Right atrium auricular region (tissue), 2 donors: ENCODE measurements around the gene SLU7. TPM values are rescaled to one million over a fixed set of nuclear protein-coding genes. Genes with fewer than 3 reads are reported as not detected.

ENCODE experiments used
- DNase-seq: peaks from one replicate; pipeline ENCODE4 v3.0.0-alpha.2; 2019; ENCODE audit warnings: low spot score
- H3K27ac ChIP-seq, 2 donors: fragments of 200-600 bp; sonication (generic); 1 replicate in 1 of 2; 2 replicates in 1 of 2; pipeline ENCODE4 v1.5.1; 2016 to 2019
- H3K27me3 ChIP-seq, 2 donors: fragments of 200-600 bp; sonication (generic); one replicate each; pipeline versions ENCODE4 v1.5.1 to v1.6.0; 2017 to 2019
- H3K36me3 ChIP-seq: fragments of 200-600 bp; sonication (generic); one replicate; pipeline ENCODE4 v1.5.1; 2016
- H3K4me1 ChIP-seq, 2 donors: fragments of 200-600 bp; sonication (generic); one replicate each; pipeline versions ENCODE4 v1.5.1 to v1.6.0; 2017 to 2019
- H3K4me3 ChIP-seq, 2 donors: fragments of 200-600 bp; sonication (generic); 1 replicate in 1 of 2; 2 replicates in 1 of 2; pipeline ENCODE4 v1.5.1; 2017 to 2019; ENCODE audit warnings: mild to moderate bottlenecking in 1 of 2, moderate library complexity in 1 of 2
- H3K9me3 ChIP-seq, 2 donors: fragments of 200-600 bp; sonication (generic); one replicate each; pipeline ENCODE4 v1.5.1; 2019
- CTCF ChIP-seq, 2 donors: fragments of 200-600 bp; sonication (generic); IDR thresholded peaks; one replicate each; pipeline ENCODE4 v1.5.1; 2019; ENCODE audit warnings: antibody characterized with exemption in 2 of 2
- total RNA-seq, 2 donors: library from RNA; depleted of rRNA; stranded (reverse); fragments of >200 nt; gene quantifications; one replicate each; pipeline ENCODE4 v1.1.0, GENCODE V29; 2016

Gene SLU7
- total RNA-seq, 2 donors from 2014 or later: 55.0 to 55.2 TPM

- Histone ChIP-seq H3K36me3 (no peaks in the 10 kb centered on the region), H3K27ac (no peak overlapping the region), H3K4me1 (peaks cover 0 to 32% of the 10 kb centered on the region in 2 donors), H3K27me3 (no peaks in the 10 kb centered on the region), H3K9me3 (no peaks in the 10 kb centered on the region), H3K4me3 (no peak overlapping the region)
- DNase-seq: no peak
- no peak for TF ChIP-seq CTCF (IDR thresholded peaks at IDR 0.05)
Observed at GRCh38 chr5:160420331-160420610, 1.4 kb upstream of the SLU7 start.

- DNase-seq: no peak
- H3K27me3 ChIP-seq: no peaks in the 10 kb centered on the region
- H3K36me3 ChIP-seq: peaks cover 2% of the 10 kb centered on the region
- peaks cover 0 to 32% of the 10 kb centered on the region in 2 donors for H3K4me1 ChIP-seq
- peak overlapping the region; percentile 76 to 83 for H3K4me3 ChIP-seq
- H3K9me3 ChIP-seq: no peaks in the 10 kb centered on the region
- H3K27ac ChIP-seq: peak overlapping the region; percentile 90 to 91
- no peak for TF ChIP-seq CTCF (IDR thresholded peaks at IDR 0.05)
Observed at GRCh38 chr5:160419458-160420330, 813 bp upstream of the SLU7 start.

GRCh38 chr5:160399402-160400353 lies 19.2 kb downstream of the SLU7 start, which contains the start of gene FAM200C:
FAM200C (minus strand) TSS chr5:160400054; CDS start chr5:160395490, 4,564 bp downstream.
- H3K4me1 ChIP-seq: peaks cover 0 to 24% of the 10 kb centered on the region in 2 donors
- peak within 1 kb of the TSS; percentile 87 to 93 for H3K27ac ChIP-seq
- H3K27me3 ChIP-seq: no peaks in the 10 kb centered on the region
- H3K36me3 ChIP-seq: peaks cover 32% of the 10 kb centered on the region
- peak; percentile 87 for DNase-seq
- peak in 1 of 2 donors; percentile 14 for TF ChIP-seq CTCF (IDR thresholded peaks at IDR 0.05)
- peak within 1 kb of the TSS; percentile 73 to 84 for H3K4me3 ChIP-seq
- no peaks in the 10 kb centered on the region for H3K9me3 ChIP-seq

GRCh38 chr5:160398806-160399205 lies 20.1 kb downstream of the SLU7 start:
- Histone ChIP-seq H3K4me1 (peaks cover 0 to 30% of the 10 kb centered on the region in 2 donors), H3K9me3 (no peaks in the 10 kb centered on the region), H3K4me3 (peak overlapping the region; percentile 73 to 84), H3K27ac (peak overlapping the region in 1 of 2 donors; percentile 87), H3K36me3 (peaks cover 23% of the 10 kb centered on the region), H3K27me3 (no peaks in the 10 kb centered on the region)
- TF ChIP-seq CTCF (IDR thresholded peaks at IDR 0.05): no peak
- DNase-seq: no peak

- peaks cover 10% of the 10 kb centered on the region for H3K36me3 ChIP-seq
- no peak for TF ChIP-seq CTCF (IDR thresholded peaks at IDR 0.05)
- H3K9me3 ChIP-seq: no peaks in the 10 kb centered on the region
- H3K4me1 ChIP-seq: peaks cover 0 to 31% of the 10 kb centered on the region in 2 donors
- H3K27ac ChIP-seq: no peak overlapping the region
- no peaks in the 10 kb centered on the region for H3K27me3 ChIP-seq
- no peak overlapping the region for H3K4me3 ChIP-seq
- no peak for DNase-seq
Observed at GRCh38 chr5:160397492-160397891, 21.4 kb downstream of the SLU7 start.
